Stimulated activated CD8-positive, alpha-beta memory T cell treated with anti-CD3 and anti-CD28 coated beads, Interleukin-7, amount 100 ng/mL, for 48 hours (primary cell): ENCODE results near the gene DHFR2.
"Not testable (repeated sequence)": the region's sequence is repeated elsewhere in the genome, so short reads cannot be mapped to it uniquely, and the experiment has no call there.

Source experiments
- DNase-seq, 2 donors: peaks; one replicate each; pipeline ENCODE4 v3.0.0-alpha.2; 2020; ENCODE audit warnings: low read depth in 1 of 2; ENCODE audit errors: extremely low read depth in 1 of 2

Gene DHFR2

DNA sequence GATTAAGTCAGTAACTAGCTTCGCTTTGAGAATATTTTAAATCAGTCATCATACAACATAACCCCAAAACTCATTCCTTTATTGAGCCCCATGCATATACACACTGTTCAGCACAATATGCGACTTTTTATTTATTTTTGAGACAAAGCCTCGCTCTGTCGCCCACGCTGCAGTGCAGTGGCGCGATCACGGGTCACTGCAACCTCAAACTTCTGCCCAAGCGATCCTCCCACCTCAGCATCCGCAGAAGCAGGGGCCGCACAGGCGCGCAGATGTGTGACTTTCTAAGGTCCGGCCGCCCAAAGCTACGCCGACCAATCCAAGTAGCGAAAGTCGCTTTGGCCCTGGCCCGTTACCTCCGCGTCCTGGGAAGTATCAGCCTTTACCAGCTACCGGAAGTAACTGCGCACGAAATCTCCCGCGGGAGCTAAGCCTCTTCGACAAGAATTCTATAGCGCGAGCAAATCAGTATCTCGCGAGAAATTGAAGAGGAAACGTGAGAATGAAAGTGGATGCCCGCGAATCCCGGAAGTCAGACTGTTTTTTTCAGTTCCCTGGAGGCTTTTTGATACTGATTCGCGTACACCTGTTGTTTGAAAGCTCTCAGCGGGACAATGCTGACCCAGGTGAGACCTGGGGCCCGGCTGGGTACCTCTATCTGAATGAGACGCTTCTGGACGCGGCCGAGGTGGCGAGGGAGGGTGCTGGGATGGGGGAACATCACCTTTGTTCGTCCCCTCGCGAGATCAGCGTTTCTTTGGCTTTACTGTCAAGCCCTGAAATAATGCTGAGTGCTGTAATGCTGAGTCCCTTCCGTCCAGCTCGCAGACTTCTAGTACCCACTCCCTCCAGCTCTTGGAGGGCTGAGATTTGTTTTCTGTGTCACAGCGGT is at the start of gene DHFR2, which contains the start of gene NSUN3:
DHFR2 (minus strand) TSS at position 404 of the 892 bp plus-strand sequence. CDS start 1,405 bp downstream, outside the sequence.
NSUN3 (plus strand) TSS at position 549 of the 892 bp plus-strand sequence; CDS start at position 615, 66 bp downstream.
- peak; percentile 57 to 74 for DNase-seq

- no peak for DNase-seq
Measured at GRCh38 chr3:94110854-94111253, 48.1 kb upstream of the DHFR2 start.

- DNase-seq, result not testable (repeated sequence)
Measured at GRCh38 chr3:94110232-94110631, 47.5 kb upstream of the DHFR2 start.

GRCh38 chr3:94106268-94106667 is 43.6 kb upstream of the DHFR2 start:
- DNase-seq, result no peak

DNA sequence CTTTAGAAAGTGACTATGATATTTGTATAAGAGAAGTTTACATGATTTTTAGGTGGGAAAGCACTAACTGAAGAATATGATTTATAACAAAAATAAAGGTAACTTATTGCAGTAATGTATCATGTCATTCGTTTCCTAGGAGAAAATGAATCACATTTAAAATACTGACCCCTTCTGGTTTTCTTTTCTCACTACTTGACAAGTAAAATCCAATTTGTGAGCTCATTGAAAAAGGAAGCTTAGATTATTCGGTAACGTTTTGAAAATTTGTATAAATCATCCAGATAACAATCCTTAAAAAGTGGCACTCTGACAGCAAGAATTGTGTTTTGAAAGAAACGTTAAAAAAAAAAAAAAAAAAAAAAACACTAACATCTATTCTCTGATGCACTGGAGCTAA is 39.1 kb upstream of the DHFR2 start:
- no peak for DNase-seq

DNA sequence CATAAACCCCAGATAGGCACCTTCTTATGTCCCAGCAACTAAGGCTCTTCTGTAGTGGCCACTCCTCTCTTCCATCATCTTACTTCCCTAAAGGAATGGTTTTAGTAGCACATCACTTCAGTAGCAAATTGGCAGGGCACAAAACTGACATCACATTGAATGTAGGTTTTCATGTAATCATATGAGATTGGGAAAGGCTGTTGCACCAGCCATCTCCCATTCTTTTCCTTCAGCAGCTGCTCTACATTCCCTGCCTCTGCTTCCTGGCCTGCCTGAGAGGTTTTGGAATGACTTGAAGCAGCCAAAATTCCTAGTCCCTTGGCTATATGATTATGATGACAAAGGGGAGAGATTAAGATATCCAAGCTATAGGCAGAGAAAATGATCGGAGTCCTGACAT is 36.6 kb upstream of the DHFR2 start:
- DNase-seq, result no peak

DNA sequence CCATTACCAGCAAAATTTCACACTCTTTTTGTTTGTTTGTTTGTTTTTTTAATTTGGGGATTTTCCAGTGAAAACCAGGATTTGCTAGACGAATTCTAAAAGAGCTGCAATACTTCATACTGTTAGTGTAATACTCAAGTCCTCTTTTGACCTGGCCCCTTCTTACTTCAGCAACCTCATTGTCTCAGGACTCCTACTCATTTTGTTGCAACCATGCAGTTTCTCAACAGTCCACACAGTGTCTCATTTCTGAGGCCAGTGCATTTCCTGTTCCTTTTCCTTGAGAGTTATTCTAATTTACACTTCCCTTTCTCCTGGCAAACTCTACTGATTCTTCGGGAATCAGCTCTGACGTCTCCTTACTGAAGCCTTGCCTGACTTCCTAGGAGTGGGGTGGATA is 35.7 kb upstream of the DHFR2 start:
- DNase-seq, result no peak

- no peak for DNase-seq
Measured at GRCh38 chr3:94095111-94095510, 32.4 kb upstream of the DHFR2 start.

DNA sequence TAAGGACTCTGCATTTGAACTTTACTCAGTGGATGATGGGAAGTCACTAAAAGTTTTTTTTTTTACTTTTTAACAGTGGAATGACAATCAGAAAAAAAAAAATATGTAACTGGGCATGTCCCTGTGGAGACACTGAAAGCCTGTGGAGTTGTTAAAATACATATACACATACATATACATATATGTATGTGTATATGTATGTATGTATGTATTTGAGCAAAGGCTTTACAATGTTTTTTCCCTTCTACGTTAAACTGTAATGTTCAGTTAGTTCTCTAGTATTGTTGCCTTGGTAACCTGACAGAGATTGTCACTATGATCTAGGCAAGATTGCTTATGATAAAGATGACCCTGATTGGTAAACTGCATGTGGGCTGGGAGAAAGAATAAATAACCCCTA is 30.4 kb upstream of the DHFR2 start:
- DNase-seq, result no peak

DNA sequence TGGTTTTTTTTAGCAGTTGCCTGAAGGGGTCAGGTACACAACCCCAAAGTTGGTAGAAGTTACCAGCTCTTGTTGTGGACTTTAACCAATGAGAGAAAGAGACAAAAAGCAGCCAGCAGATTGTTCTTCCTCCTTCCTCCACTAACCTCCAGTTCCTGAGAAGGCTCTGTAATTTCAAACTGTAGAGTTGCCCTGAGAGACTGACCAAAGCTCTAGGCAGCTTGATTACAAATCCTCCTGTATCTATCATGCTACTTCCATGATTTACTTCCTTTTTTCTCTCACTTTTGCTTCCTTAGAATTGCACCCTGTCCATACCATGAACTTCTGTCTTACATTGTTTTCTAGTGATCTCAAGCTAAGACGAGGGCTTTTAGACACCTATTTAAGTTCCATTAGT is 29.4 kb upstream of the DHFR2 start:
- DNase-seq, result no peak

DNA sequence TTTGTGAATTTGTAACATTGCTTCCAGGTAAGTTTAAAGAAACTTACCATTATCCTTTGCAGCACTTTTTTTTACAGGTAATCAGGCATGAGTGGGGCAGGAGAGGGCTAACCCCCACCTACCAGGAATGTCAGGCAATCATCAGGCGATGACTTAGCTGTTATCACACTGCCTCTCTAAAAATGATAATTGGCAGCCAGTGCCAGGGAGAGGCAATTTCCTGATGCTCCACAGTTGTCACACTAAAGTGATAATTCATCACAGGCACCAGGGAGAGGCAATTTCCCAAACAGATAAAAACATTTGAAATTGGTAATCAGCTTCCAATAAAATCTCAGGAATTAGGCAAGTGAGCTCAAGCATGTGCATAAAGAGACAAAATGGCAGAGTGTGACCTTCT is 26.4 kb upstream of the DHFR2 start:
- DNase-seq, result no peak

DNA sequence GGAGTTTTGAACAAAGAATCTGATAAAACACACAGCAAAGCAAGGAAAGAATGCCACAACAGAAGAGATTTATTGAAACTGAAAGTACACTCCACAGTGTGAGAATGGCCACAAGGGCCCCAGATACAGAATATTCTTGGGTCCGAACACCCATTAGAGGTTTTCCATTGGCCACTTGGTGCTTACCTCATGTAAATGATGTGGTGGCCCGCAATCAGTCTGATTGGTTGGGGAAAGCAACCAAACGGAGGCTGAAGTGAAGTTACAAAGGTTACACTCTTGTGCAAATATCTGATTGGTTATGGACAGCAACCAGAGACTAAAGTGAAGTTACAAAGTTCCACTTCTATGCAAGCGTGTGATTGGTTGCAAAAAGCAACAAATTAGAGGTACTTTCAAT is 20.5 kb upstream of the DHFR2 start:
- DNase-seq, result no peak

- no peak for DNase-seq
Measured at GRCh38 chr3:94082391-94082937, 19.7 kb upstream of the DHFR2 start.

DNA sequence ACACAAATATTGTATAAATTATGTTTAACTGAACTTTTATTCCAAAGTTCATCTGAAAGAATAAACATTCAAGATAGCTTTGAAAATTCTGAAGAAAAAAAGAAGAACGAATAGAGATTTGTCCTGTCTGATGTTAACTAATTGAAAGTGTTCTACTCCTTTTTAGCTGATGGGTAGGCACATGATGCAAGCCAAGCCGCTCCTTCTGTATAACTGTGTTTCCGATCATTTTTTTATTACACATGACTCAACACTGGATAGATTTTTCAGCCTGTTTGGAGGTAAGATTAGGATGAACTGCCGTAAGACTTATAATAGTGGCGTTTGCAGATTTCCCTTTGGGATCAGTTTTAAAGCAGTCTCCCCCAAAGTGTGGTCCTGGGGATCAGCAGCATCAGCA is 19.2 kb upstream of the DHFR2 start:
- DNase-seq, result no peak

- not testable (repeated sequence) for DNase-seq
Measured at GRCh38 chr3:94080552-94080951, 17.8 kb upstream of the DHFR2 start.

DNA sequence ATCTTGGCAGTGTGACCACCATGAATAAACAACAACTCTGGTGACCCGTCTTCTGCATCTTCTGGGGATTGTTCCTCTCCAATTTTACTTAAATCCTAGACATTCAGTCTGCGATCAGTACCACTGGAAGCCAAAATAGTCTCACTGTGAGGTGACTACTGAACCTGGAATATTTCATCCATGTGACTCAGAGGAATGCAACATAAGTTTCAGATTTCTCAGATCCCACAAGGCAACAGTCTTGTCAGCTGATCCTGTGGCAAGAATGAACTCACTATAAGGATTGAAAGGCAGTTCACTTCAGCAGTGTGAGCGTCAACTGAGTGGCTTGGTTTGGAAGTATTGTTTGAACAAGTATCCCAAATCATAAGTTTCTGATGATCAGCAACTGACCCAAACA is 13.3 kb upstream of the DHFR2 start:
- DNase-seq, result no peak

DNA sequence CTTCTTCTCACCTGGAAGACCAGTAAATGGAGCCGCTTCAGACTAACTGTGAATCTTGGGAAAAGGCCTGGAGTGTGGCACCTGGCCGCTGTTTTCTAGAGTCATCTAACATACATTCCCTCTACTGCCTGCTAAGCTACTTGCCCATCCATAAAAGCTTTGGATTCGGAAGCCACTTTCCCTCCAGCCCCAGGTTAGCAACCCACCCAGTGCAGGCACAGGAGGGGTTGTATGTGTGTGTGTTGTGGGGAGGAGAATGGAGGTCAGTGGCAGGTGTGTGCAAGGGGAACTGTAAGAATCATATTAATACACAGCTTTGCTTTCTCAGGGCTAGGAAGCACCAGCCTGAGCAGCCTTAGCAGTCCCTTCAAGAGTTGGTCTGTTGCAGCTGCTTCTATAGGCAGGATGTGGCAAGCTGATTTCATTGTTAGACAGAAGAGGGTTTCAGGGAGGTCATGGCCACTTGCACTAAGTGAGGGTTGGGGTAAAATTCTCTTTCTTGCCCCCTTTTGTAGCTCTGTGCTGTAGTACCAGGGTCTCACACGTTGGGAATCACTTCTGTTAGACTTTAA is 9.1 kb upstream of the DHFR2 start:
- DNase-seq, result no peak

GRCh38 chr3:94070341-94070911 is 7.7 kb upstream of the DHFR2 start:
- no peak for DNase-seq

GRCh38 chr3:94069194-94069813 is 6.6 kb upstream of the DHFR2 start:
- DNase-seq, result no peak

DNA sequence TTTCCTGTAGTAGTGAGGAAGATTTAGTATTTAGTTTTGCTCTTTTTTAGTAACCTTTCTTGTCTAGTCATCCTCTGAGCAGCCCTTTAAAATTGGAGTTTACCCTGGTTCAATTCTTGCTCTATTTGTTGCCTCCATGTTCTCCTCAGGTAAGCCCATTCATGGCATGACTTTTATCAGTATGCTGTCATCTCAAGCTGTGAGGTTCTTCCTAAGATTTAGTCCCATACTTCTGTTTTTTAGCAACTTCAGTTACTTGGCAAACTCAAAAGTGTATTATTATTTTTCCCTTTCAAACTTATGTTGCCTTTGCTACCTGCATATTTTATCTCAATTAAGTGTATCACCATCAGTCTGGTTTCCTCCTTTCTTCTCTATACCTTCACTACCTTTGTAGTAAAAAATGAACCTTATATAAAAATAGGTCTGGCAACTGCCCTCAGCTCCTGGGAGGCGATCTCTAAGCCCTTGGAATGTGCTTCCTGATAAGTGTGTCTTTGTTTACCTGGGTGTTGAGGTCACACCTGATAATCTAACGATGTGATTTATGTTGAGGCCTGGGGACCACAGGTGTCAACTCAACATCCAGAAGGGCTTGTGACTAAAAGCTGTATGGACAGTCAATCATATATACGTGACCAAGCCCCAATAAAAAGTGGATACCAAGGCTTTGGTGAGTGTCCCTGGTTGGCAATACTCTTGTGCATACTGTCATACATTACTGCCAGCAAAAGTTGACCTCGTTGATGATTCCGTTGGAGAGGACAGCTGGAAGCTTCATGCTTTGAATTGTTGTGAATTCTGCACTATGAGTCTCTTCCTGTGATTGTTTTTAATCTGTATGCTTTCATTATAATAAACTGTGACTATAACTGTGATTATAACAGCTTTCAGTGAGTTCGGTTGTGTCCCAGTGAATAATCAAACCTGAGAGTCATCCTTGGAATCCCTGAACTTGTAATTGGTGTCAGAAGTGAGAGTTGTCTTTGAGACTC is 4.1 kb upstream of the DHFR2 start:
- no peak for DNase-seq
